IPS DF 6.9 (cell line): ENCODE data around the gene FGGY.
"Not testable (repeated sequence)": the region's sequence is repeated elsewhere in the genome, so short reads cannot be mapped to it uniquely, and the experiment has no call there.

Experiments
- DNase-seq: peaks from one replicate; pipeline ENCODE4 v3.0.0-alpha.2; 2013; ENCODE audit warnings: low read depth, low spot score
- H3K27ac ChIP-seq: one replicate; pipeline ENCODE4 v1.5.1; 2013; ENCODE audit warnings: low read length, control low read depth
- H3K27me3 ChIP-seq: 2 replicates; pipeline ENCODE4 v1.6.1; 2013; ENCODE audit warnings: mild to moderate bottlenecking, low read length; ENCODE audit not compliant: control insufficient read depth, insufficient read depth
- H3K36me3 ChIP-seq: 2 replicates; pipeline ENCODE4 v1.6.1; 2013; ENCODE audit warnings: low read length; ENCODE audit not compliant: control insufficient read depth, insufficient read depth
- H3K4me1 ChIP-seq: 2 replicates; pipeline ENCODE4 v1.6.1; 2013; ENCODE audit warnings: low read length; ENCODE audit not compliant: control insufficient read depth, insufficient read depth
- H3K4me3 ChIP-seq: 2 replicates; pipeline ENCODE4 v1.5.1; 2013; ENCODE audit warnings: mild to moderate bottlenecking, low read length
- H3K9me3 ChIP-seq: 2 replicates; pipeline ENCODE4 v1.6.1; 2013; ENCODE audit warnings: low read length, inconsistent platforms; ENCODE audit not compliant: control insufficient read depth, insufficient read depth
- WGBS: extraction: QIAGEN DNeasy Blood & Tissue Kit; methylation state at CpG from one replicate; pipeline ENCODE4 v1.1.7; 2013; ENCODE audit warnings: mixed read lengths, missing lambda C conversion rate; ENCODE audit not compliant: insufficient read length, insufficient coverage; 5-methylcytosine and 5-hydroxymethylcytosine counted together

FGGY gene

GRCh38 chr1:59556802-59557548 lies 260.1 kb downstream of the FGGY start:
- no CpG with 5 or more reads among the region's 8 CpGs for WGBS

DNA sequence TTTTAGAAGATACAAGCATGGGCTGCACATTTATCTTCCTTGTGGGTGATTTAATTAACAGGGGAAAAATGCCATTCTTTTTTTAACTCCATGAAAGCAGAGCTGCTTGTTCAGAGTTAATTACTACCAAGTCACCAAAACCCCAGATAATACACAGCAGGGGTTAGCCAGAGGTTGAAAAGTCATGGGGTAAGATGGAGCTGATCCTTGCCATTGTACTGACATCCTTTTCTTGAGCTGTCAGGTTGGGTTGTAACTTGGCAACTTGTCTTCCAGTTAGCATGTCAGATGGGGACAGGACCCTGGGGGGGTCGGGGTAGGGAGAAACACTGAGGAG lies 260.6 kb downstream of the FGGY start:
- Histone ChIP-seq H3K27me3 (no peaks in the 10 kb centered on the region), H3K36me3 (no peaks in the 10 kb centered on the region), H3K27ac (no peak overlapping the region), H3K4me3 (no peak overlapping the region), H3K4me1 (no peaks in the 10 kb centered on the region), H3K9me3 (no peaks in the 10 kb centered on the region)
- no CpG with 5 or more reads among the region's 1 CpG for WGBS
- no peak for DNase-seq

More at GRCh38 chr1:59556802-59557548, 260.1 kb downstream of the FGGY start:
- no peaks in the 10 kb centered on the region for H3K27me3 ChIP-seq
- H3K9me3 ChIP-seq = no peaks in the 10 kb centered on the region
- no peak overlapping the region for H3K4me3 ChIP-seq
- no peak overlapping the region for H3K27ac ChIP-seq
- no peak for DNase-seq
- H3K36me3 ChIP-seq = no peaks in the 10 kb centered on the region
- H3K4me1 ChIP-seq = no peaks in the 10 kb centered on the region; the same call in 1 of the 2 replicates

DNA sequence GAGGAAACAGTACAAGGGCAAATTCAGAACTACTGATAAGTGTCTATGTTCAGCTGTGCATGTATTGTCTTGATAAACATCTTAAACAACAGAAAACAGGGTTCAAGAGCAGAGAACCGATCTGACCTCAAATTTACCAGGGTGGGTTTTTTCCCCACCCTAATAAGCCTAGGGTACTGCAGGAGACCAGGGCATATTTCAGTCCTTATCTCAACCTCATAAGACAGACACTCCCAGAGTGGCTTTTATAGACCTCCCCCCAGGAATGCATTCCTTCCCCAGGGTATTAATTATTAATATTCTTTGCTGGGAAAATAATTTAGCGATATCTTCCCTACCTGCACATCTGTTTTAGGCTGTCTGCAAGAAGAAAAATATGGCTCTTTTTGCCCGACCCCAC lies 261.7 kb downstream of the FGGY start:
- not testable (repeated sequence) for H3K9me3 ChIP-seq, H3K27me3 ChIP-seq, DNase-seq, H3K36me3 ChIP-seq, H3K4me3 ChIP-seq, H3K27ac ChIP-seq, H3K4me1 ChIP-seq
- no CpG with 5 or more reads among the region's 3 CpGs for WGBS

DNA sequence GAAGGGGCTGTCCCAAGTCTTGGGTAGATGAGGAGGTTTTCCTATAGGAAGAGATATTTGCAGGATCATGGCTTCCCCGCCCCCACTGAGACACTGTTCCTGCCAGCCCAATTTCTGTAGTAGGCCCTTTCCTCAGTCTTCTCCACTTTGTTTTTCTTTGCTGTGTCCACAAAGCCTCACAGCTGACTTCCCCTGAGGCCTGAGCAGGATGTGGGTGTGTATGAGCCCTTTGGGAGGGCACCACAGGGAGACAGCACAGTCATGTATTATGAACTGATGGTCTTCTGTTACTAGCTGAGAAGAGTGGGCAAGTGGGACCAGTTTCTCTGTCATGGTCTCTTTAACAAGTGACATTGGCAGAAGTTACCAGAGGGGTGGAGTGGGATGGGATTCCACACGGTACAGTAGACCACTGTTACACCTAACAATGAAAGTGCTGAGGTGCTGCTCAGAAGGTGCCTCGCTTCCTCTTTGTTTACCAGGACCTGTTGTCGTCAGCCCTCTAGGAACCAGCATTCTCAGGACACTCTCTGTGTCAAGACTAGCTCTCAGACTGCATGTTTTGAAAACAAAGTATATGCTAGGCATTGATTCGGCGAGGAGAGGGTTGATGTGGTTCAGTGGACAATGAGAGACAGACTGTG lies 264.0 kb downstream of the FGGY start:
- no peak for DNase-seq
- no CpG with 5 or more reads among the region's 6 CpGs for WGBS
- Histone ChIP-seq H3K9me3 (no peaks in the 10 kb centered on the region), H3K36me3 (no peaks in the 10 kb centered on the region), H3K27ac (no peak overlapping the region), H3K4me3 (no peak overlapping the region), H3K4me1 (no peaks in the 10 kb centered on the region), H3K27me3 (no peaks in the 10 kb centered on the region)

DNA sequence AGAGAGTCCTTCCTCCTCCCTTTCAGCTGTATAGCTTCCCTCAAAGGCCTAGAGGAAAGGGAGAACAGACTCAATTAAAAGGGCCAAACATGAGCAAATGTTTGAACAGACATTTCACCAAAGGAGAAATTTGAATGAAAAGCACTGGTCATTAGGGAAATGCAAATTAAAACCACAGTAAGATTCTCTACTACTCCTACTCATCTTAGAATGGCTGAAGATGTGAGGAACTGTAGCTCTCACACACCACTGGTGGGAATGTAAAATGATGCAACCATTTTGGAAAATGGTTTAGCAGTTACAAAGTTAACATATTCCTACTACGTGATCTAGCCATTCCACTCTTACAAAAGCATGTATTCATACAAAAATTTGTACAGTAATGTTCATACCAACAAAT lies 264.9 kb downstream of the FGGY start:
- DNase-seq = no peak
- no peaks in the 10 kb centered on the region for H3K9me3 ChIP-seq
- no peak overlapping the region for H3K27ac ChIP-seq
- H3K4me3 ChIP-seq = no peak overlapping the region
- H3K27me3 ChIP-seq = no peaks in the 10 kb centered on the region
- H3K4me1 ChIP-seq = no peaks in the 10 kb centered on the region
- H3K36me3 ChIP-seq = no peaks in the 10 kb centered on the region
- WGBS = no CpG with 5 or more reads among the region's 1 CpG

DNA sequence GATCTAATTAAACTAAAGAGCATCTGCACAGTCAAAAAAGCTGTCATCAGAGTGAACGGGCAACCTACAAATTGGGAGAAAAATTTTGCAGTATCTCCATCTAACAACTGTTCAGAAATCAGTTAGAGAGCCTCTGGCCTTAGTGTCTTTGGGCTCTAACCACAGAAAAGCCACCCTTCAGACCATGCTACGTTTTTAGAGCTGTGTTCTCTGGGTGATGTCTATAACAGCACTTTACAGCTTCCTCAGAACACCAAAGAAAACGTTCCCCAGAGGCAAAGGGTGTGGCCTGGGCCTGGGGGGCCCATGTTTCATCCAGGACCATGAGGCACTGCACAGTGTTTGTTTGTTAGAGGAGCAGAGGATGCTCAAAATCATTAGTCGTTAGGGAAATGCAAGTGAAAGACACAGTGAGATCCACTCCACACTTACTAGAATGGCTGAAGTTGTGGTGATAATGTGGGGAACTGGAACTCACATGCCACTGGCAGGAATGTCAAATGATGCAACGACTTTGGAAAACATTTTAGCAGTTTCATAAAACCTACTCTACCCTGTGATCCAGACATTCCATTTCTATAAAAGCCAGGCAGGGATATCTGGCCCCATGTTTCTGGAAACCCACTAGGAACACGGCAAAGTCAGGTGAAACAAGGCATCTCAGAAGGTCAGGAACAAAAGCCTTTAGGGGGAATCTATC lies 267.4 kb downstream of the FGGY start:
- DNase-seq = no peak
- Histone ChIP-seq H3K27ac (no peak overlapping the region), H3K27me3 (no peaks in the 10 kb centered on the region), H3K4me3 (no peak overlapping the region), H3K36me3 (no peaks in the 10 kb centered on the region), H3K4me1 (no peaks in the 10 kb centered on the region), H3K9me3 (no peaks in the 10 kb centered on the region)
- no CpG with 5 or more reads among the region's 6 CpGs for WGBS

DNA sequence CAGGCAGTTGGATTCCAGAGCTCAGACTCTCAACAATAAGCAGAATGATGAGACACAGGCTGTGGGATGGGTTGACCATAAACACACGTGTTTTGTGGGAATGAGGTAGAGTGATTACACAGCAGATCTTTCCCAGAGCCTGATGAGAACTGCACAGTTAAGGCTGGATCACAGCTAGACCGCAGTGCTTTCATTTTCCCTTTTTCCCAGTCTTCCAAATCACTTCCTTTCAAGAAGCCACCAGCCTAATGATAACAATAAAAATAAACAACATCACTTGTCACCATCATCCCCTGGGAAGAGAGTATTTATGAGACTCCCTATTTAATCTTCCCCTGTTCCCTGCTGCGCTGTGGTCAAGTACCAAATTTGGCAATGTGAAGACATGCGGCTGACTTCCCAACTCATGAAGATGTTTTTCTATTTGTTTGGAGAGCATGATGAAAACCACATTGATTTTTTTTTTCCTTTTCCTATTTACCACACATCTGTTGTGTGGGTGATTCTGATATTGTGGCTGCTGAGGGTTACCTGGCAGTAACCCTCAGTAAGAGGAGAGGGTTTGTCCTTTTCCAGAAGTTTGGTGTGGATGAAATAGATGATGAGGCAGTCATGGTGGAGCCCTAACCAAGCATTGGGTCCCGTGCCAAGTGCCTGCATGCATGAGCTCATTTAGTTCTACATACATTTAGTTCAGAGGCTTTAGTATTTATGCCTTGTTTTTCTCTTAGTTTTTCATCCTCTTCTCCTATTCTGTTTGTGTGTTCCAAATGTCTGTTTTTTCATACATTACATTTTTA lies 268.9 kb downstream of the FGGY start:
- DNase-seq = no peak
- Histone ChIP-seq H3K4me3 (no peak overlapping the region), H3K9me3 (no peaks in the 10 kb centered on the region), H3K27me3 (0 out of 2 replicates have a peak, but pooled peaks cover 1% of the 10 kb centered on the region), H3K4me1 (peaks cover 3% of the 10 kb centered on the region; the same call in 1 of the 2 replicates), H3K36me3 (no peaks in the 10 kb centered on the region), H3K27ac (no peak overlapping the region)
- WGBS = no CpG with 5 or more reads among the region's 5 CpGs

- peaks cover 3% of the 10 kb centered on the region; the same call in 1 of the 2 replicates for H3K4me1 ChIP-seq
- 0 out of 2 replicates have a peak, but pooled peaks cover 1% of the 10 kb centered on the region for H3K27me3 ChIP-seq
- H3K27ac ChIP-seq = no peak overlapping the region
- H3K36me3 ChIP-seq = no peaks in the 10 kb centered on the region
- WGBS = no CpG with 5 or more reads among the region's 6 CpGs
- H3K4me3 ChIP-seq = no peak overlapping the region
- DNase-seq = no peak
- no peaks in the 10 kb centered on the region for H3K9me3 ChIP-seq
Measured at GRCh38 chr1:59568158-59568935, 271.5 kb downstream of the FGGY start.

GRCh38 chr1:59569198-59569597 lies 272.3 kb downstream of the FGGY start:
- Histone ChIP-seq H3K27me3 (0 out of 2 replicates have a peak, but pooled peaks cover 1% of the 10 kb centered on the region), H3K4me1 (peaks cover 3% of the 10 kb centered on the region; the same call in 1 of the 2 replicates), H3K4me3 (no peak overlapping the region), H3K36me3 (no peaks in the 10 kb centered on the region), H3K9me3 (no peaks in the 10 kb centered on the region), H3K27ac (no peak overlapping the region)
- WGBS = no CpG with 5 or more reads among the region's 2 CpGs
- DNase-seq = no peak
